Nucleus accumbens (tissue), 56 donors: ENCODE measurements around the gene ANKRD44.

Source experiments
- DNase-seq, 56 donors: peaks; one replicate each; lab custom pipeline; 2025; lab: John Stamatoyannopoulos, UW

Gene ANKRD44

GRCh38 chr2:196954001-196954400 lies 356.6 kb downstream of the ANKRD44 start:
- no peak for DNase-seq

GRCh38 chr2:196952936-196953335 lies 357.6 kb downstream of the ANKRD44 start:
- no peak for DNase-seq

GRCh38 chr2:196951973-196952372 lies 358.6 kb downstream of the ANKRD44 start:
- no peak for DNase-seq

GRCh38 chr2:196949116-196949515 lies 361.5 kb downstream of the ANKRD44 start:
- no peak for DNase-seq

- DNase-seq: no peak
Measured at GRCh38 chr2:196944570-196944969, 366.0 kb downstream of the ANKRD44 start.

- DNase-seq: no peak
Measured at GRCh38 chr2:196941398-196942078, 369.0 kb downstream of the ANKRD44 start.

GRCh38 chr2:196939371-196939770 lies 371.2 kb downstream of the ANKRD44 start:
- no peak for DNase-seq
